DOHH2 (cell line): Measurements from ENCODE around the gene LTA4H.

Source experiments
- H3F3A ChIP-seq: fragments of 200-600 bp; sonication (generic), shearing (Covaris generic); 2 replicates; pipeline ENCODE4 v1.6.0; 2016; ENCODE audit warnings: antibody characterized with exemption, mild to moderate bottlenecking; ENCODE audit not compliant: control insufficient read depth, insufficient read depth
- H3K27ac ChIP-seq: fragments of 200-600 bp; sonication (generic); 2 replicates; pipeline ENCODE4 v1.5.1; 2014; ENCODE audit warnings: low read depth, mild to moderate bottlenecking, low read length, moderate library complexity
- H3K27me3 ChIP-seq: fragments of 200-600 bp; sonication (generic); 2 replicates; pipeline ENCODE4 v1.6.1; 2014; ENCODE audit warnings: mild to moderate bottlenecking, low read length, mixed read lengths; ENCODE audit not compliant: control insufficient read depth
- H3K36me3 ChIP-seq: fragments of 200-600 bp; sonication (generic); 2 replicates; pipeline ENCODE4 v1.6.1; 2014; ENCODE audit warnings: mild to moderate bottlenecking, low read length, moderate library complexity, mixed read lengths; ENCODE audit not compliant: control insufficient read depth
- H3K4me1 ChIP-seq: fragments of 200-600 bp; sonication (generic); 2 replicates; pipeline ENCODE4 v1.6.1; 2014; ENCODE audit warnings: mild to moderate bottlenecking, low read length, mixed read lengths; ENCODE audit not compliant: control insufficient read depth
- H3K4me2 ChIP-seq: fragments of 200-600 bp; sonication (generic); 2 replicates; pipeline ENCODE4 v1.6.0; 2014; ENCODE audit warnings: mild to moderate bottlenecking, low read length, moderate library complexity
- H3K4me3 ChIP-seq: fragments of 200-600 bp; sonication (generic); 2 replicates; pipeline ENCODE4 v1.5.1; 2014; ENCODE audit warnings: mild to moderate bottlenecking, low read length, mixed read lengths
- H3K79me2 ChIP-seq: fragments of 200-600 bp; sonication (generic); 2 replicates; pipeline ENCODE4 v1.6.1; 2014; ENCODE audit warnings: mild to moderate bottlenecking, low read length, mixed read lengths; ENCODE audit not compliant: control insufficient read depth
- H3K9me2 ChIP-seq: fragments of 200-600 bp; sonication (generic); replicated peaks from 2 replicates; pipeline ENCODE4 v1.6.1; 2014; ENCODE audit warnings: mild to moderate bottlenecking, low read length, mixed read lengths; ENCODE audit not compliant: control insufficient read depth
- H3K9me3 ChIP-seq: fragments of 200-600 bp; sonication (generic); 2 replicates; pipeline ENCODE4 v1.6.1; 2014; ENCODE audit warnings: antibody characterized with exemption, low read length, mixed read lengths; ENCODE audit not compliant: control insufficient read depth, insufficient read depth
- H4K20me1 ChIP-seq: fragments of 200-600 bp; sonication (generic); 2 replicates; pipeline ENCODE4 v1.6.0; 2014; ENCODE audit warnings: low read depth, mild to moderate bottlenecking, antibody characterized with exemption, low read length, moderate library complexity; ENCODE audit not compliant: control insufficient read depth, insufficient read depth
- CTCF ChIP-seq: fragments of 200-600 bp; sonication (generic); IDR thresholded peaks from one replicate; pipeline ENCODE4 v1.5.1; 2014; ENCODE audit warnings: antibody characterized with exemption, mild to moderate bottlenecking, low read depth, low read length; ENCODE audit not compliant: poor library complexity, severe bottlenecking
- EZH2phosphoT487 ChIP-seq: fragments of 200-600 bp; sonication (generic); IDR thresholded peaks from 2 replicates; pipeline ENCODE4 v1.6.1; 2017; ENCODE audit warnings: borderline replicate concordance, mild to moderate bottlenecking, antibody characterized with exemption, low read length, moderate library complexity, mixed read lengths

LTA4H gene

GRCh38 chr12:96035283-96036236 lies at the start of gene LTA4H:
Gene LTA4H (minus strand): TSS chr12:96035587. CDS start chr12:96035519, 68 bp downstream.
- H3K36me3 ChIP-seq = peaks cover 10% of the 10 kb centered on the region; the same call in 1 of the 2 replicates
- TF ChIP-seq CTCF = no peak
- H3K9me2 ChIP-seq = no peaks in the 10 kb centered on the region; the same call in 1 of the 2 replicates
- no peaks in the 10 kb centered on the region for H3K27me3 ChIP-seq
- no peaks in the 10 kb centered on the region for H3K9me3 ChIP-seq
- peaks cover 47% of the 10 kb centered on the region for H3K79me2 ChIP-seq
- peak within 1 kb of the TSS; percentile 41; the same call in 1 of the 2 replicates for H3K27ac ChIP-seq
- H3K4me2 ChIP-seq = peak within 1 kb of the TSS; percentile 95
- peak within 1 kb of the TSS; percentile 93 for H3K4me3 ChIP-seq
- H3F3A ChIP-seq = no peaks in the 10 kb centered on the region; the same call in 1 of the 2 replicates
- H4K20me1 ChIP-seq = peaks cover 5% of the 10 kb centered on the region; the same call in 1 of the 2 replicates
- peaks cover 48% of the 10 kb centered on the region for H3K4me1 ChIP-seq

- no peaks in the 10 kb centered on the region for H4K20me1 ChIP-seq
- no peaks in the 10 kb centered on the region for H3K36me3 ChIP-seq
- no peaks in the 10 kb centered on the region for H3K9me2 ChIP-seq
- no peaks in the 10 kb centered on the region for H3K27me3 ChIP-seq
- no peaks in the 10 kb centered on the region for H3K79me2 ChIP-seq
- TF ChIP-seq EZH2phosphoT487 = no peak
- no peak for TF ChIP-seq CTCF
- H3K4me3 ChIP-seq = no peak overlapping the region
- H3K4me1 ChIP-seq = no peaks in the 10 kb centered on the region
- no peak overlapping the region for H3K4me2 ChIP-seq
- H3K9me3 ChIP-seq = 0 out of 2 replicates have a peak, but pooled peaks cover 3% of the 10 kb centered on the region
- H3F3A ChIP-seq = no peaks in the 10 kb centered on the region
- H3K27ac ChIP-seq = no peak overlapping the region
These were observed 49.2 kb upstream of the LTA4H start for GRCh38 chr12:96084624-96085023.

DNA sequence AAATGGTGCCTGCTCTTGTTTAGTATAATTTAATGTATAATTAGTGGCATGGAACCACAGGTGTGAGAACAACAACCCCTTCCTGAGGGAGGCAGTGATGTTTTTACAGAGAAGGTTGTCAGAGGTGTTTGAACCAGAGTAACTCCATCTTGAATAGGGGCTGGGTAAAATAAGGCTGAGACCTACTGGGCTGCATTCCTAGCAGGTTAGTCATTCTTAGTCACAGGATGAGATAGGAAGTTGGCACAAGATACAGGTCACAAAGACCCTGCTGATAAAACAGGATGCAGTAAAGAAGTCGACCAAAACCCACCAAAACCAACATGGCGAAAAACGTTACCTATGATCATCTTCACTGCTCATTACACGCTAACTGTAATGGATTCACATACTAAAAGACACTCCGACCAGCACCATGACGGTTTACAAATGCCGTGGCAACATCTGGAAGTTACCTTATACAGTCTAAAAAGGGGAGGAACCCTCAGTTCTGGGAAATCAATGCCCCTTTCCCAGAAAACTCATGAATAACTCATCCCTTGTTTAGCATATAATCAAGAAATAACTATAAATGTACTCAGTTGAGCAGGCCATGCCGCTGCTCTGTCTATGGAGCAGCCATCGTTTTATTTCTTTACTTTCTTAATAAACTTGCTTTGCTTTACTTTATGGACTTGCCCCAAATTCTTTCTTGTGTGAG lies 47.8 kb upstream of the LTA4H start:
- no peaks in the 10 kb centered on the region for H3K27me3 ChIP-seq
- H4K20me1 ChIP-seq = no peaks in the 10 kb centered on the region
- no peaks in the 10 kb centered on the region for H3F3A ChIP-seq
- H3K79me2 ChIP-seq = no peaks in the 10 kb centered on the region
- H3K4me1 ChIP-seq = no peaks in the 10 kb centered on the region
- no peak overlapping the region for H3K4me2 ChIP-seq
- H3K36me3 ChIP-seq = no peaks in the 10 kb centered on the region
- no peaks in the 10 kb centered on the region for H3K9me2 ChIP-seq
- H3K4me3 ChIP-seq = no peak overlapping the region
- 0 out of 2 replicates have a peak, but pooled peaks cover 3% of the 10 kb centered on the region for H3K9me3 ChIP-seq
- H3K27ac ChIP-seq = no peak overlapping the region
- TF ChIP-seq CTCF (no peak), EZH2phosphoT487 (no peak)
